GM08714 (cell line): ENCODE results near the gene MGLL.
A peak's percentile ranks its signal among the peaks of the same experiment; 100 is the strongest.

Experiments used
- H3K4me3 ChIP-seq: fragments of 200-500 bp; sonication (Bioruptor generic); 2 replicates; pipeline ENCODE4 v1.5.1; 2014; ENCODE audit warnings: mild to moderate bottlenecking, low read length, inconsistent platforms
- ZNF274 ChIP-seq: IDR thresholded peaks from 2 replicates; pipeline ENCODE4 v1.6.1; 2012; ENCODE audit warnings: mild to moderate bottlenecking, low read depth, low read length

Gene MGLL

GRCh38 chr3:127822041-127822681, at the start of gene MGLL:
Gene MGLL (minus strand): TSS chr3:127822515. CDS start chr3:127822318, 197 bp downstream.
- TF ChIP-seq ZNF274: no peak
- H3K4me3 ChIP-seq: peak within 1 kb of the TSS; percentile 66

- no peak overlapping the region for H3K4me3 ChIP-seq
- TF ChIP-seq ZNF274: no peak
Observed at GRCh38 chr3:127870156-127870555, 47.8 kb upstream of the MGLL start.

- H3K4me3 ChIP-seq: no peak overlapping the region
- no peak for TF ChIP-seq ZNF274
Observed at GRCh38 chr3:127867986-127868385, 45.7 kb upstream of the MGLL start.

- no peak for TF ChIP-seq ZNF274
- H3K4me3 ChIP-seq: no peak overlapping the region
Observed at GRCh38 chr3:127867412-127867811, 45.1 kb upstream of the MGLL start.

GRCh38 chr3:127865941-127866340, 43.6 kb upstream of the MGLL start:
- no peak for TF ChIP-seq ZNF274
- no peak overlapping the region for H3K4me3 ChIP-seq

- TF ChIP-seq ZNF274: no peak
Observed at GRCh38 chr3:127860211-127860696, 37.9 kb upstream of the MGLL start.

GRCh38 chr3:127859730-127860129, 37.4 kb upstream of the MGLL start:
- no peak for TF ChIP-seq ZNF274

More at GRCh38 chr3:127860211-127860696, 37.9 kb upstream of the MGLL start:
- H3K4me3 ChIP-seq: no peak overlapping the region

GRCh38 chr3:127858937-127859336, 36.6 kb upstream of the MGLL start:
- no peak overlapping the region for H3K4me3 ChIP-seq
- no peak for TF ChIP-seq ZNF274

More at GRCh38 chr3:127859730-127860129, 37.4 kb upstream of the MGLL start:
- no peak overlapping the region for H3K4me3 ChIP-seq

GRCh38 chr3:127858521-127858920, 36.2 kb upstream of the MGLL start:
- no peak for TF ChIP-seq ZNF274
- no peak overlapping the region for H3K4me3 ChIP-seq

GRCh38 chr3:127857333-127857732, 35.0 kb upstream of the MGLL start:
- H3K4me3 ChIP-seq: no peak overlapping the region
- TF ChIP-seq ZNF274: no peak

- no peak for TF ChIP-seq ZNF274
- H3K4me3 ChIP-seq: no peak overlapping the region
Observed at GRCh38 chr3:127856801-127857200, 34.5 kb upstream of the MGLL start.

GRCh38 chr3:127855246-127855645, 32.9 kb upstream of the MGLL start:
- no peak overlapping the region for H3K4me3 ChIP-seq
- no peak for TF ChIP-seq ZNF274

- no peak for TF ChIP-seq ZNF274
- no peak overlapping the region for H3K4me3 ChIP-seq
Observed at GRCh38 chr3:127853681-127854080, 31.4 kb upstream of the MGLL start.

- TF ChIP-seq ZNF274: no peak
- no peak overlapping the region for H3K4me3 ChIP-seq
Observed at GRCh38 chr3:127851899-127852298, 29.6 kb upstream of the MGLL start.

GRCh38 chr3:127849368-127849767, 27.1 kb upstream of the MGLL start:
- no peak for TF ChIP-seq ZNF274
- no peak overlapping the region for H3K4me3 ChIP-seq
